IMR-90 (cell line): ENCODE data around the gene TSTD1. TPM values are rescaled to one million over a fixed set of nuclear protein-coding genes. Genes with fewer than 3 reads are reported as not detected.
"Not testable (repeated sequence)": the region's sequence is repeated elsewhere in the genome, so short reads cannot be mapped to it uniquely, and the experiment has no call there.

Experiments used
- ATAC-seq: fragments of 200-7000 bp; cut with Tn5 transposase; 2 replicates; pipeline ENCODE4 v1.9.1; 2020; ENCODE audit warnings: low read depth, mild to moderate bottlenecking, moderate library complexity
- BruUV-seq: library from RNA; stranded (reverse); fragments of 400-500 nt; replicated peaks from 2 replicates; lab custom pipeline; 2021; lab: Mats Ljungman, UMichigan
- CTCF ChIA-PET: fragments of 300-600 bp; formaldehyde crosslinking; extraction: SDS; loops from one replicate; lab custom pipeline; 2021; ENCODE audit warnings: antibody characterized with exemption; lab: Yijun Ruan, JAX
- POLR2A ChIA-PET: fragments of 300-600 bp; sonication (Branson Sonifier 250); formaldehyde crosslinking; loops from one replicate; lab custom pipeline; 2022; ENCODE audit warnings: antibody characterized with exemption; ENCODE audit not compliant: unreplicated experiment; lab: Charles Lee
- DNase-seq: peaks from one replicate; pipeline ENCODE4 v3.0.0; 2013
- H2AFZ ChIP-seq: replicated peaks from 2 replicates; pipeline ENCODE3; 2013; ENCODE audit warnings: low read length, mild to moderate bottlenecking; ENCODE audit not compliant: poor library complexity
- H2AK5ac ChIP-seq: 2 replicates; pipeline ENCODE4 v1.6.1; 2013; ENCODE audit warnings: low read depth, low read length, inconsistent platforms
- H2AK9ac ChIP-seq: replicated peaks from 2 replicates; pipeline ENCODE3; 2013; ENCODE audit warnings: mild to moderate bottlenecking, low read depth, low read length, moderate library complexity; ENCODE audit not compliant: poor library complexity
- H2BK120ac ChIP-seq: 2 replicates; pipeline ENCODE4 v1.6.1; 2013; ENCODE audit warnings: low read depth, low read length, inconsistent platforms
- H2BK15ac ChIP-seq: 3 replicates; pipeline ENCODE4 v1.6.1; 2013; ENCODE audit warnings: low read depth, low read length, inconsistent platforms
- H2BK20ac ChIP-seq: 2 replicates; pipeline ENCODE4 v1.6.1; 2013; ENCODE audit warnings: low read depth, mild to moderate bottlenecking, inconsistent platforms, low read length, moderate library complexity
- H2BK5ac ChIP-seq: 2 replicates; pipeline ENCODE4 v1.6.1; 2013; ENCODE audit warnings: mild to moderate bottlenecking, low read depth, low read length, inconsistent platforms; ENCODE audit not compliant: poor library complexity, severe bottlenecking
- H3K14ac ChIP-seq: replicated peaks from 2 replicates; pipeline ENCODE4 v1.6.1; 2013; ENCODE audit warnings: low read depth, low read length, inconsistent platforms
- H3K18ac ChIP-seq: 2 replicates; pipeline ENCODE4 v1.6.1; 2013; ENCODE audit warnings: low read depth, low read length, control low read depth
- H3K23ac ChIP-seq: 2 replicates; pipeline ENCODE4 v1.6.1; 2013; ENCODE audit warnings: low read depth, low read length, inconsistent platforms
- H3K27ac ChIP-seq: 2 replicates; pipeline ENCODE4 v1.5.1; 2013; ENCODE audit warnings: mild to moderate bottlenecking, control low read depth, low read length; ENCODE audit not compliant: insufficient read depth
- H3K27me3 ChIP-seq: 2 replicates; pipeline ENCODE4 v1.6.1; 2013; ENCODE audit warnings: low read length; ENCODE audit not compliant: control insufficient read depth, insufficient read depth
- H3K36me3 ChIP-seq: 2 replicates; pipeline ENCODE4 v1.6.1; 2013; ENCODE audit warnings: low read length, mixed read lengths; ENCODE audit not compliant: control insufficient read depth, insufficient read depth
- H3K4ac ChIP-seq: 2 replicates; pipeline ENCODE4 v1.6.1; 2013; ENCODE audit warnings: low read depth, low read length, inconsistent platforms
- H3K4me1 ChIP-seq: 2 replicates; pipeline ENCODE4 v1.6.1; 2013; ENCODE audit warnings: low read length, mixed read lengths; ENCODE audit not compliant: control insufficient read depth, insufficient read depth
- H3K4me2 ChIP-seq: 2 replicates; pipeline ENCODE4 v1.6.1; 2013; ENCODE audit warnings: low read depth, mild to moderate bottlenecking, control low read depth, low read length, moderate library complexity
- H3K4me3 ChIP-seq: 2 replicates; pipeline ENCODE4 v1.5.1; 2013; ENCODE audit warnings: low read depth, mild to moderate bottlenecking, control low read depth, low read length, moderate library complexity; ENCODE audit not compliant: insufficient read depth
- H3K56ac ChIP-seq: 2 replicates; pipeline ENCODE4 v1.6.1; 2013; ENCODE audit warnings: low read length, inconsistent platforms; ENCODE audit not compliant: insufficient read depth; ENCODE audit errors: extremely low read depth
- H3K79me1 ChIP-seq, 2 experiments: 2 replicates each; pipeline ENCODE4 v1.6.1; 2013; ENCODE audit warnings: low read length in 2 of 2, inconsistent platforms in 1 of 2, low read depth in 1 of 2
- H3K9ac ChIP-seq: 2 replicates; pipeline ENCODE4 v1.6.1; 2013; ENCODE audit warnings: low read depth, low read length, control low read depth
- H3K9me1 ChIP-seq: 2 replicates; pipeline ENCODE4 v1.6.1; 2013; ENCODE audit warnings: low read length, inconsistent platforms; ENCODE audit not compliant: insufficient read depth
- H3K9me3 ChIP-seq: 2 replicates; pipeline ENCODE4 v1.6.1; 2013; ENCODE audit warnings: low read length; ENCODE audit not compliant: control insufficient read depth, insufficient read depth
- H4K20me1 ChIP-seq: 2 replicates; pipeline ENCODE4 v1.6.1; 2013; ENCODE audit warnings: low read length, inconsistent platforms; ENCODE audit not compliant: insufficient read depth
- H4K5ac ChIP-seq: 2 replicates; pipeline ENCODE4 v1.6.1; 2013; ENCODE audit warnings: mild to moderate bottlenecking, low read depth, low read length, control low read depth
- H4K8ac ChIP-seq, 2 experiments: 2 replicates each; pipeline ENCODE4 v1.6.1; 2013; ENCODE audit warnings: low read depth in 2 of 2, low read length in 2 of 2, control low read depth in 1 of 2, inconsistent platforms in 1 of 2
- H4K91ac ChIP-seq: 2 replicates; pipeline ENCODE4 v1.6.1; 2013; ENCODE audit warnings: low read depth, low read length, inconsistent platforms; ENCODE audit not compliant: insufficient read depth
- WGBS, 2 experiments: methylation state at CpG; one replicate each; pipeline versions ENCODE4 v1.1.5 to v1.1.7; 2013; ENCODE audit warnings: missing lambda C conversion rate in 2 of 2; ENCODE audit not compliant: insufficient read length in 1 of 2; ENCODE audit errors: extremely low coverage in 2 of 2; 5-methylcytosine and 5-hydroxymethylcytosine counted together
- dilution Hi-C: fragments of 300-500 bp; cut with HindIII; formaldehyde crosslinking; loops from one replicate; pipeline ENCODE4 v1.14.3; 2018; ENCODE audit warnings: low sequenced_read_pairs; ENCODE audit not compliant: unreplicated experiment
- in situ Hi-C: fragments of 300-500 bp; cut with MboI; formaldehyde crosslinking; loops from 3 replicates; pipeline ENCODE4 v1.14.3; 2019; ENCODE audit warnings: low sequenced_read_pairs, inconsistent platforms, mixed read lengths
- intact Hi-C: fragments of 100-400 bp; cut with micrococcal nuclease; formaldehyde crosslinking; loops from 2 replicates; pipeline ENCODE4 v1.10.0; 2022
- polyA plus RNA-seq, 3 experiments: library from polyadenylated mRNA; depleted of rRNA; stranded (reverse); fragments of >200 nt; gene quantifications; 2 replicates each; pipeline ENCODE4 v1.2.3, GENCODE V29; 2012; ENCODE audit warnings: low replicate concordance in 1 of 3
- total RNA-seq: library from RNA; depleted of rRNA; stranded (reverse); fragments of >200 nt; gene quantifications from 2 replicates; pipeline ENCODE4 v1.2.3, GENCODE V29; 2012

Gene TSTD1
- total and polyA plus RNA-seq, 2 of the 4 experiments (the other 2 are of a cell fraction): 0.21 TPM; not detected in 1

DNA sequence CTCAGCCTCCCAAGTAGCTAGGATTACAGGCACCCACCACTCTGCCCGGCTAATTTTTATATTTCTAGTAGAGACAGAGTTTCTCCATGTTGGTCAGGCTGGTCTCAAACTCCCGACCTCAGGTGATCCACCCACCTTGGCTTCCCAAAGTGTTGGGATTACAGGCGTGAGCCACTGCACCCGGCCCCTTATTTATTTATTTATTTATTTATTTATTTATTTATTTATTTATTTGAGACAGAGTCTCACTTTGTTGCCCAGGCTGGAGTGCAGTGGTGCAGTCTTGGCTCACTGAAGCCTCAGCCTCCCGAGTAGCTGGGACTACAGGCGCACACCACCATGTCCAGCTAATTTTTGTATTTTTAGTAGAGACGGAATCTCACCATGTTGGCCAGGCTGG lies 26.9 kb upstream of the TSTD1 start:
- H3K79me1 ChIP-seq, H3K4me1 ChIP-seq, H4K20me1 ChIP-seq, H3K56ac ChIP-seq, H4K91ac ChIP-seq, H3K27ac ChIP-seq, H3K4me3 ChIP-seq, H2BK120ac ChIP-seq, H2AFZ ChIP-seq, ATAC-seq, DNase-seq, H3K18ac ChIP-seq, BruUV-seq, CTCF ChIA-PET, POLR2A ChIA-PET, H3K14ac ChIP-seq, H2AK9ac ChIP-seq, H3K9me3 ChIP-seq, H3K23ac ChIP-seq, H2BK15ac ChIP-seq, H3K4ac ChIP-seq, H2AK5ac ChIP-seq, H2BK20ac ChIP-seq, H3K36me3 ChIP-seq, H3K9ac ChIP-seq, H3K9me1 ChIP-seq, dilution Hi-C loops, H4K5ac ChIP-seq, H4K8ac ChIP-seq, in situ Hi-C loops, H3K4me2 ChIP-seq, H3K27me3 ChIP-seq, intact Hi-C loops, H2BK5ac ChIP-seq: not testable (repeated sequence)
- no CpG with 5 or more reads among the region's 7 CpGs for WGBS, 2 experiments

DNA sequence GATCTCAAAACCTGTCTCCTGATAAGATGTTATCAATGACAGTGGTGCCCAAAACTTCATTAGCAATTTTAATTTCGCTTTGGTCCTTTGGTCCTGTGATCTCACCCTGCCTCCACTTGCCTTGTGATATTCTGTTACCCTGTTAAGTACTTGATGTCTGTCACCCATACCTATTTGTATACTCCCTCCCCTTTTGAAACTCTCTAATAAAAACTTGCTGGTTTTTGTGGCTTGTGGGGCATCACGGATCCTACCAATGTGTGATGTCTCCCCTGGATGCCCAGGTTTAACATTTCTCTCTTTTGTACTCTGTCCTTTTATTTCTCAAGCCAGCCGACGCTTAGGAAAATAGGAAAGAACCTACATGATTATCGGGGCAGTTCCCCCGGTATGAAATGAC lies 25.2 kb upstream of the TSTD1 start:
- dilution Hi-C loops, H4K20me1 ChIP-seq, H3K4me2 ChIP-seq, intact Hi-C loops, H2AK9ac ChIP-seq, H3K79me1 ChIP-seq, H3K27me3 ChIP-seq, H3K56ac ChIP-seq, H3K4ac ChIP-seq, H2BK15ac ChIP-seq, H3K27ac ChIP-seq, POLR2A ChIA-PET, H2BK120ac ChIP-seq, H3K9me1 ChIP-seq, BruUV-seq, DNase-seq, H3K4me1 ChIP-seq, H3K36me3 ChIP-seq, H3K9me3 ChIP-seq, H3K9ac ChIP-seq, H3K14ac ChIP-seq, H3K18ac ChIP-seq, H2AK5ac ChIP-seq, H3K4me3 ChIP-seq, in situ Hi-C loops, H3K23ac ChIP-seq, H2BK20ac ChIP-seq, H4K91ac ChIP-seq, H4K8ac ChIP-seq, H2BK5ac ChIP-seq, CTCF ChIA-PET, H2AFZ ChIP-seq, ATAC-seq, H4K5ac ChIP-seq: not testable (repeated sequence)
- WGBS, 2 experiments: 20% methylated on average over 1 of the region's 6 CpGs; no CpG with 5 or more reads in 1 of the 2 experiments
